ENCODE data around the gene POU6F2. TPM values are rescaled to one million over a fixed set of nuclear protein-coding genes. Genes with fewer than 3 reads are reported as not detected.
"Not testable (repeated sequence)": the region's sequence is repeated elsewhere in the genome, so short reads cannot be mapped to it uniquely, and the experiment has no call there.

Gene POU6F2
- under 1 TPM in 7 of 12 donors, not detected in 5; 0.05 to 0.23 (median 0.11) TPM for polyA plus RNA-seq (ENCODE audit: insufficient read length in 12 of 12)
- long read RNA-seq, donor 1, partial matches to known transcripts: 15 of 23 reads
- long read RNA-seq, donor 1, other reads (novel, unspliced or antisense): 8 of 23 reads
- long read RNA-seq, donor 2: 0 reads
- long read RNA-seq, donor 3: 0 reads
- long read RNA-seq, donor 4: 0 reads
- long read RNA-seq, donor 5: 0 reads
- long read RNA-seq, donor 6: 0 reads
- long read RNA-seq, donor 7: 0 reads
- long read RNA-seq, donor 8: 0 reads
- long read RNA-seq, donor 9: 0 reads
- long read RNA-seq, donor 10: 0 reads
- long read RNA-seq, donor 11: 0 reads

DNA sequence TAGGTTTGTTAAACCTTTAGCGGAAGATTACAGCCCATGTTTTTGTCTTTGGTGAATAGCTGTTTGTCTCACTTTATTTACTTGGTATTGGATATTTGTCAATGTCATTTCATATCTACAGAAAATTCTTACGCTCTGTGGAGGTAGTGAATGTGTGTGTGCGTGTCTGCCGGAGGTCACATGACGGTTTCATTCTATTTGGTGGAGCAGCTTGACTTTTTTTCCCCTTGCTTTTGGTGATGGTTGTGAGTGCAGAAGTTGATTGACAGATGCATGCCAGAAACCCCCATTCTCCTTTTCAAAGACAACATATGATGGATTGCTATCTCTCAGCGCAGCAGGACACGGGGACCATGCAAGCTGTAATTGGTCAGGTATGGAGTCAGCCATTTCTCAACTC lies at the start of gene POU6F2:
TSS of gene POU6F2 (plus strand) at position 225 of the 400 bp plus-strand sequence. CDS start at position 270, 45 bp downstream.
- no peak for DNase-seq

GRCh38 chr7:38928506-38928905 lies 49.2 kb upstream of the POU6F2 start:
- DNase-seq: no peak

- no peak for DNase-seq
Observed at GRCh38 chr7:38929460-38930171, 48.1 kb upstream of the POU6F2 start.

DNA sequence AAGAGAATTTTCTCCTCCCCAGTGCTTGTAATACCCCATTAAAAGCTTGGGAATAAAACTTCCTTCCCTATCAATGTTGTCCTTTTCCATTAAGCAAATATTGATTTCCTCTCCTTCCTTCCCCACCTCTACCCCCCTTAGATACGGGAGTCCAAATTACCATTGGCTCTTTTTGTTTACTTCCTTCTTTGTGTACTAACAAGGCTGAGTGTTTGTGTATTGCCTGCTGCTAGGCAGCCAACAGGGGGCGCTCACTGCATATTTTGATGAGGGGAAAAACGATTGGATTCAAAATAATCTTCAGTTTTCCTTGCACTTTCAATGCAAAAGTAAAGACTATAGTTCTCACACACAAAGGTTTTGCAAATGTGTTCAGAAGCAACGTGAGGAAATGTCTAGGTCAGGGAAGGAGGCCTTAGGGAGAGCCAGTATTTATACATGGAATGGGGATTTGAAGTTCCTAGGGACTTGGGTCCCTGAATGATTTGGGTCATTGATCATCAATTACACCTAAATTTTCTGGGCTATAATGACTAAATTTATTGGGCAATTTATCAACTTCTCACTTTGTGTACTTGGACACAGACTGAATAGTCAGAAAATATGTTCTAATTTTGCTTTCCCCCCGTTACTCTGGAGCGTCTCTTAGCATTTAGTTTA lies 45.1 kb upstream of the POU6F2 start:
- peak; percentile 46 for DNase-seq

DNA sequence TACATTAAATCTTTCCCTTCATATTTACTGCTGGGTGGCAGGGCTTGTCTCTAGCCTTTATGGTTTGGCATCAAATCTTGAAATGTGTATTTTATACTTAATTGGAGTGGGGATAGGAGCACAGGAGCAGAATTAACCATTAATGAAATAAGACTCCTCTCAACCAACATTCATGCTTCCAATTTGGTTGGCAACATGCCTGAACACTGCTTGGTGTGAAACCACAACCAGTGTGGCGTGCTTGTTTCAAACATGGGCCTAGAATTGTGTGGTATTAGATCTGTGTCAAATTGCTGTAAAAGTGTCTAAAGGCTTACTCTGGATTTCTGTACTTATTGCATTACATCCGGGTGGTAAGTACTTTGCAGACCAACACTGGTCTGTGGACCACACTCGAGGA lies 43.7 kb upstream of the POU6F2 start:
- DNase-seq: no peak

DNA sequence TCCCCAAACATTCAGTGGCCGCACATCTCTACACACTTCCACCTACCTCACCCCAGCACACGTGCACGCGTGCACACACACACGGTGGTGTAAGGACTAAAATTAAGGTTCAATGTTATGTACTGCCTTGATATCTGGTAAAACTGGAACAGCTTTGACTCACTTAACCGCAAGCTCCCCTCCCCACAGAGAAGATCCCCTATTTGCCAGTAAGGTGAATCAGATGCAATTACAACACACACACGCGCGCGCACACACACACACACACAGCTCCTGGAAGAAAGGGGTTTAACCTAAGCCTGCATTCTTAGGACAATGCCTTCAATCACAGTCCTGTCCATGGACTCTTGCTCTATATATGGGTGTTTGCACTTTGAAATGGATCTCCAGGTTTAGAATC lies 43.2 kb upstream of the POU6F2 start:
- no peak for DNase-seq

- DNase-seq: no peak
Observed at GRCh38 chr7:38936641-38937040, 41.1 kb upstream of the POU6F2 start.

DNA sequence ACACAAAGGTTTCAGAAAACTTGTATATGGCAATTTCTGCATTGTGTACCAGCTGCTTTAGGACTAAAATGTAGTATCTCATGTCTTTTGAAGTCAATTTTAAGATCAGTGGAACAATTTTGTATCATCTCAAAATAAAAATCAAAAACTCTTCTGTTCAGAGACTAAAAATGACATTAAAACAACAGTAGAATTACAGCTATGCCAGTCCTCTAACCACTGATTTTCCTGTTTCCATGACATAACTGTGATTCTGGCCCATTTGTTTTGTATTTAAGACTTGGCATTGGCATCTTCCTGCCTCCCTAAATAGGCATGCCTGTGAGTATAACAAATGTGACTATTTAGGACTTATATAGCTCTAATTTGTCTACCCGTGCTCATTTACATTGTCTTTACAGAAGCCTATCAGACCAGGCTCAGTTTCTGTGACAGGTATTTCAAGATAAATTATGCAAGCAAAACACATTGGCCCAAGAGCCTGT lies 39.7 kb upstream of the POU6F2 start:
- DNase-seq: no peak

DNA sequence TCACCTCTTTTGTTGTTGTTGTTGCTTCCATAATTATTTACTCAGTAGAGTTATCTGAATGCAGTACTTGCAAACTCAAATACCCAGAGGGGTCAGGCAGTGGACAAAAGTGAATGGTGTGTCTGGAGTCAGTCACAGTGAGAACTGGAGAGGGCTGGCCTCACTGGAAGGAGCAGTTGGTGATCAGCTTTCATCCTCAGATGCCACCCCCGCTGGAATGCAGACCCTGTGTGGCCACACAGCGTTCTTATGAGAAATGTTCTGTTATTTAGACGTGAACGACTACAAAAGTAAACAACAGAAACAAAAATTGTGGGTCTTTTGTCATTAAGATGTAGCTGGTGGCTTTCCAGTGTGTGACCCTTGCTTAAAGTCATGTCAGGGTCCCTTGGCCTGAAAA lies 39.1 kb upstream of the POU6F2 start:
- no peak for DNase-seq

DNA sequence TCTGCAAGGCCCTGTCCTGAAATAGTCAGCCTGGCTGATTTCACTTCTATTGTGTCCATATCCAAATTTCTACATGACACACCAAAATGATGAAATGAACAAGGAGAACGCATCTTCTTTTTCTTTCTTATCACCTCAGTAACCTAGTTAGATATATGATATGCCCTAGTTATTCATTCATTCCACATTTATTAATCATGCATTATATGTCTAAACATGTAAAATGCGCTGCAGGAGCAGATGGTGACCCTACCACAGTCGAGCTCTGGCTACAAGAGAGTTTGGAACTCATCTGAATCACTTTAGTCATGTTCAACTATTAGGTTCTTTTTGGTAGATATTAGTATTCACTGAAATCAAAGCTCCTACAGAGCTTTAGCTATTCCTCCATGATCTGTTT lies 36.9 kb upstream of the POU6F2 start:
- no peak for DNase-seq

DNA sequence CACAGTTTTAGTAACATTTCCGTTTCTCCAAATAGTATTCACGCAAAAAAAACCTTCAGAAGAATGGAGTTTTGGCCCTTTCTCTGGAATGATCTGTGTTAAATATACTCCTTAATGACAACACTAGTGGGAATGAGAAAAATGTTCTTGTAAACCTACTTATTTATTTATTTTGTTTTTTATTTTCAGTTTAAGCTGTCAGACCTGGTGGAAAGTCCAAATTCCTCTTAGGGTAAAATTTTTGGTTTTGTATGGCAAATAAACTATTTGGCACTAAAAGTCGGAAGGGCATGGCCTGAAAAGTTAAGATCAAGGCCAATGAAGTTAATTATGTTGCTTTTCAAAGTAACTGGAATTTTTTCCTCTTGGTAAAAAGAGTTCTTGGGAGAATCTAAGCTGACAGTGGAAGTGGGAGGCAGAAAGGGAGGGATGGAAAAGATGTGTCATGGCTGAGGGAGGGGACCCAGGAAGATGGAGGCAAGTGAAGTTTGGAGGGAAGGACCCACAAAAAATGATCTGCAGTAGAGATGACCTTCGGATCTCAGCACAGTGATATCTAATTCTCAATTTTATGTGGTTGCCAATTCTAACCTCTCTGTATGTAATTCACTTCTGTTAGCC lies 35.2 kb upstream of the POU6F2 start:
- no peak for DNase-seq

DNA sequence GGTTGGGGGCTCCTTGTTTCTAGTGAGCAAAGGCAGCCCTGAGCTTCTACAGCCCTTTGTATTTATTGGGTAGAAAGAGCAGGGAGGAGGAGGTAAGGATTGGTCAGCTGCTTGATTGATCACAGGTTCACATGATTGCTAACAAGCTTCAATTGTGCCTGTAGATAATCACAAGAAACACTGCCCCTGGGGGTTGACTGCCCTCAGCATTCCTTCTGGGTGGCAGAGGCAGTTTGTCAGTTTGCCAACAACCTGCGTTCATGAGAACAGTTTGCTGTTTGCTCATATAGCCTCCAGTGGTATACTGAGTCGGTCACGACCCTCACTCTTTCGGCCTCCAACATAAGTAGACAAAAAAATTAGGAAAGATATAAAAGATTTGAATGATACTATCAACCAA lies 30.2 kb upstream of the POU6F2 start:
- DNase-seq: not testable (repeated sequence)

DNA sequence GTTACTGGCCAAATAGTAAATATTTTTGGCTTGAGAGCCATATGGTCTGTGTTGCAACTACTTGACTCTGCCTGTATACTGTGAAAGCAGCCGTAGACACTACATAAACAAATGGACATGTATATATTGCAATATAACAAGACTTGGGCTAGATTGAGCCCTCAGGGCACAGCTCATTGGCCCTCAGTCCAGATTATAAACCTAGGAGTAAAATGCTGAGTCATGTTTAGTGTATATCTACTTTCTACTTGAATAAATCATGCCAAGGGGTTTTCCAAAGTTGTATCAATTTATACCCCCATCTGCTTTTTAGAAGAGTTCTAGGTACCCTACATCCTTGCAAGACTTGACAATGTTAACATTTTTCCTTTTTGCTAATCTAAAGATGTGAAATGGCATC lies 27.4 kb upstream of the POU6F2 start:
- DNase-seq: no peak

DNA sequence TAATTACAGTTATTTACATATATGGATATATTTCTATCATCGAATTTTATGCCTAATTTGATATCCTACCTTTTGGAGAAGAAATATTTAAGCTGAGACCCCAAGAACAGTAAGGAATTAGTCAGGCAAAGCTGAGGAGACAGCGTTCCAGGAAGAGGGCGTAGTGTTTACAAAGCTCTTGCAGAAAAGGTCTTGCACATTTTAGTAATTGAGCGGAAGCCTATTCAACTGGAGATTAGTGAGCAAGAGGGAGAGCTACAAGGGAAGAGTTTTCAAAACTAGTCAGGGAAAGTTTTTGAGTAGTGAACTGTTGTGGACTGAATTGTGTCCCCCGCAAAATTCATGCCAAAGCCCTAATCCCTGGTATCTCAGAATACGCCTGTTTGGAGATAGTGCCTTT lies 26.5 kb upstream of the POU6F2 start:
- no peak for DNase-seq

- DNase-seq: no peak
Observed at GRCh38 chr7:38953227-38953626, 24.5 kb upstream of the POU6F2 start.

GRCh38 chr7:38953971-38954370 lies 23.7 kb upstream of the POU6F2 start:
- no peak for DNase-seq

DNA sequence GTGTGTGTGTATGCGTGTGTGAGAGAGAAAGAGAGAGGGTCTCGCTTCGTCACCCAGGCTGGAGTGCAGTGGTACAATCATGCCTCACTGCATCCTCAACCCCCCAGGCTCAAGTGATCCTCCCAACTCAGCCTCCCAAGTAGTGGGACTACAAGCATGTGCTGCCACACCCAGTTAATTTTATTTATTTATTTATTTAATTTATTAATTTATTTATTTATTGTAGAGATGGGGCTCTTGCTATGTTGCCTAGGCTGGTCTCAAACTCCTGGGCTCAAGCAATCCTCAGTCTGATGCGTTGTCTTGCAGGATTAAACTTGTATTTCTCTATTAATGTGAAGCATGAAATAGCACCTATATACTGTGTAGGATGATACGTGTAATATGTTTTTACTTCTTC lies 21.8 kb upstream of the POU6F2 start:
- no peak for DNase-seq

- no peak for DNase-seq
Observed at GRCh38 chr7:38962028-38962427, 15.7 kb upstream of the POU6F2 start.

- DNase-seq: no peak
Observed at GRCh38 chr7:38964921-38965320, 12.8 kb upstream of the POU6F2 start.

DNA sequence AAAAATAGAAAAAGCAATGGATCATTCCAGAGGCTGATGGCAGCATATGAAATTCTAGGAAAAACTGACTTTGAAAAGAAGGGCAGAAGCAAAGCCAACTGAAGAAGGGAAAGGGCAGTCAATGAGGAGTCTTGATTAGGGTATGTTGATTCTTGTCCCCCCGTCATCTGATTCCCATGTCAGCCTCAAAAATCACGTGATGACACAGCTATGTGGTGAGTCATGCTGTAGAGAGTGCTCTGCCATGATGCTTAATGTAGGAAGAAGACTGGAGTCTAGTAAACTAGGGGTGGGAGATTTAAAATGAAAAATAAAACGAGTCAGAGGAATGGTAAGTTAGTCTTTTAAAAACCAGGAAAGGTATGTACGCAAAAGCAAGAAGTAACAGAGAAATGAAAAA lies 3.9 kb upstream of the POU6F2 start:
- DNase-seq: no peak

GRCh38 chr7:38975944-38976392 lies 1.7 kb upstream of the POU6F2 start:
- DNase-seq: no peak

GRCh38 chr7:38978491-38978890 lies 782 bp downstream of the POU6F2 start:
- no peak for DNase-seq
